HUDEP-2 (cell line): ENCODE measurements around the gene ABR.
"Not testable (repeated sequence)": the region's sequence is repeated elsewhere in the genome, so short reads cannot be mapped to it uniquely, and the experiment has no call there.

Source experiments
- DNase-seq, 76 experiments: peaks; one replicate each; lab custom pipeline; 2025; ENCODE audit not compliant: unreplicated experiment in 76 of 76; lab: John Stamatoyannopoulos, UW

The ABR gene

DNA sequence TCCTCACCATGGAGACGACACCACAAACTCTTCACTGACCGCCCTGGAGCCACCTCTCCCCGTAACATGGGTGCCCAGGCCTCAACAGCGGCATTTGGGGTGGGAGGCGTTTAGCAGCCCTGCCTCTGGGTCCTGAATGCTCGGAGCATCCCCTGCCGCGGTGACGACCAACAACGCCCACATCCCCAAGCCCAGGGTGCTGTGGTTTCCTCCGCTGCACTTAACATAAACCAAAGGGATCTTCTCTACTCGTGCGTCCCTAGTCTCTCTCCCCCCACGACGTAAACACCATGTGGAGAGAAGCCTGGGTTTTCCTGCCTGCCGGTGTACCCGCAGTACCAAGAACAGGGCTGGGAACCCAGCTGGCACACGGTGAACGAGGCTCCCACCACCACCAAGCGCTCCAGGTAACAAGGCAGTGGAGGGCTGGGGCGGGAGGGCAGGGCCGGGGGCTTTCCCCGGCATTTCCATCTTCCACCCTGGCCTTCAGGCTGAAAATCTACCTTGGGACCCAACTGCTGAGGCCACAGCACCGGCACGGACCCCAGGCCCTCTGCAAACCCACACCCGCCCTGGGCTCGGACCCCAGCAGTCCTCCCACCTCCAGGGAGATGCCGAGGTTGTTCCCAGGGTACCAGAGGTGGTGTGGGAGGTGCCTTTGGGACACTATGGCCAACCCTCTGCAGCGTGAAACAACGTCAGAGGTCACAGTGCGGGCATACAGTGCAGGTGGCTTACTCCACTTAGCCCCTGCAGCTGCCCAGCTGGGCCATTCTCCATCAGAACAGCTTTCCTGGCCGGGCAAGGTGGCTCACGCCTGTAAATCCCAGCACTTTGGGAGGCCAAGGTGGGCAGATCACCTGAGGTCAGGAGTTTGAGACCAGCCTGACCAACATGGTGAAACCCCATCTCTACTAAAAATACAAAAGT is 128.5 kb downstream of the ABR start:
- DNase-seq: no peak

DNA sequence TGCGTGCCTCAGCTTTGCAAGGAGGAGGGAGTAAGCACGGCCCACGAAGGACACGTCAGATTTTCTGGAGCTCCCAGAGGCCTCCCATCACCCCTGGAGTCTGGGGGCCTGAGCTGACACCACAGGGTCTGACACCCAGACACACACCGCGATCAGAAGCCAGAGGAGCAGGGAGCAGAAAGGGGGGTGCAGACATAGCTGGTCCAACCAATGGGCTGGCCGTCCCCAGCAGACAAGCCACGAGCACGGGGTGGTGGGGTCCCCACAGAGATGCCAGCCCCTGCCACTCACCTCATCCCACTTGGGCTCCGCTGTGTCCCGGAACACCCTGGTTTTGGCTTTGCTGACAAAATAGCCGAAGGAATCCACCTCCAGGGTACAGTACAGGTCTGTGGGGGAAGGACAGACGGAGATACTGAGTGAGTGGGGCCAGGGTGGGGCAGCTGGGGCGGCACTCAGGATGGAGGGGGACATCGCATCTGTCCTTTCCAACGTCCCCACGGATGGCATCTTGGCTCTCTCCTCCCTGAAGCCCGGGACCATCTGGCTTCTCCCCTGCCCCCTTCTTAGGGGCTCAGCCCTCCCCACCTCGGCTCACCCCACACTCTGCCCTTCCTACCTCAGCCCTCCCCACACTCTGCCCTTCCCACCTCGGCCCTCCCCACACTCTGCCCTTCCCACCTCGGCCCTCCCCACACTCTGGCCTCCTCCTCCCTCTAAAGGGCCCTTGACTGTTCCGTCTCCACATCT is 129.4 kb downstream of the ABR start:
- DNase-seq: no peak

DNA sequence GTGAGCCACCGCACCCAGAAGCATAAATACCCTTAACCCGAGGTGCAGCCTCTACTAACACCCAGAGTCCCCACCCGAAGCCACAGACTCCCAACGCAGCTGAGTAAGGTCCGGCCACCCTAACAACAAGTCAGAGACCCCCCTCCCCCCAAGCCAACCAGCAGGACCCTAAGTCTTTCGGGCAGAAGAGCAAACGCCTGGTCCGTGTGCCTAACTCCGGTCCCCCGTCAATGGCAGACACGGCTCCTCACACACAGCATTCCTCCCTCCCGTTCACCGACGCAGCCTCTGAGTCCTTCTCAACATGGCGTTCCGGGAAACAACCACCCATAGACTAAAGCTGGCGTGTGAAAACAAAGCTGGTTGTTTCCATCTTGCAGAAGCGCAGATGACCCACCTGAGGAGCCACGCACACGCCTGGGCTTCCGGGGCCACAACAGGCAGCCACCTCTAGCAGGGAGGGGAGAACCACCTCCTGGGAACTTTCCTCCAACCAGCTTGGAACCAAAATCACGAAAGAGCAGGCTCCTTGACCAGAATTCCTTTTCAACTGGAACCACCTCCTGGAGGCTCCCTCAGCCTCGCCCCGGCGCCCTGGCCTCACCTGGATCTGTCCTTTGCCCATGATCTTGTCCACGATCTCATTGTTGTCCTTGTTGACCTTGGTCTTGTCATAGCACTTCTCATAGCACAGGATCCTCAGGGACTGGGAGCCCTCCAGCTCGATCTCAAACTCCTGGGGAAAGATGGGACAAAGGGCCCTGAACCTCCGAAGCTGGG is 130.1 kb downstream of the ABR start:
- DNase-seq: no peak

DNA sequence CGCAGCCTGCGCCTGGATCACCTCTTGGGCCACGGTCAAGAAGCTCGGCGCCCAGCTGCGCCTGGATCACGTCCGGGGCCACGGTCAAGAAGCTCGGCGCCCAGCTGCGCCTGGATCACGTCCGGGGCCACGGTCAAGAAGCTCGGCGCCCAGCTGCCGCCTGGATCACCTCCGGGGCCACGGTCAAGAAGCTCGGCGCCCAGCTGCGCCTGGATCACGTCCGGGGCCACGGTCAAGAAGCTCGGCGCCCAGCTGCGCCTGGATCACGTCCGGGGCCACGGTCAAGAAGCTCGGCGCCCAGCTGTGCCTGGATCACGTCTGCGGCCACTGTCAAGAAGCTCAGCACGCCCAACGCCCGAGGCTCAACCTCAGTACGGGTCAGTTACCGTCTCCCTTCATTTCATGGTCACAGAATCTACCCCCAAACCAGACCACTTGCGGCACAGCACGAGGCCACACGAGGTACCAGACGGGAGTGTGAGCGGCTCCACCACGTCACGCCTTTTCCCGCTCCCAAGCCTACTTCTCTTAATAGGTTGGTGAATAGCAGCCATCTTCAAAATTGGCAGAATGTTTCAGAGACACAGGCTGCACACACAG is 131.2 kb downstream of the ABR start:
- DNase-seq: not testable (repeated sequence)

DNA sequence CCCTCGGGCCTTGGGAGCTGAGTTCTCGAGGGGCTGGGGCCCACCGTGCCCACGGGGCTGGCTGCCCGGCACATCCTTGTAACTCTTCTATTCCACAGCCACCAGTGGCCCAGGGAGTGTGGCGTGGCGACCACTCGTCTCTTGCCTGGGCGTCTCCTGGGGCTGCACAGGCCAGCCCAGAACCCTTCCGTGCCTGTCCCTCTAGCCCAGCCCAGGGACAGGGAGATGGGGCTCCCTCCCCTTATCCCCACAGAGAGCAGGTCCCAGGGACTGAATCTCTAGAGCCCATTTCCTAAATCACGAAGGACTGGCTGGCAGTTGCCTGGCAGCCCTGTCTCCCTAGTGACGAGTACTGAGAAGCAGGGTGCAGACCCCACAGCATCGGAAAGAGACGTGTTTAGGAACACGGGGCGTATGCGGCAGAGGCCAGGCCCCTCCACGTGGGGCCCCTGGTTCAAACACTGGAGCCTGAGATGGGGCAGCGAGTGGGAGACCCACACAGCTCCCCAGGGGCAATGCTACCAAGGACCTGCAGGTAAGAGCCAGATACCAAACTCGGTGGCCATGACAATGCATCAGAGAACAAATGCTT is 131.8 kb downstream of the ABR start:
- no peak for DNase-seq

DNA sequence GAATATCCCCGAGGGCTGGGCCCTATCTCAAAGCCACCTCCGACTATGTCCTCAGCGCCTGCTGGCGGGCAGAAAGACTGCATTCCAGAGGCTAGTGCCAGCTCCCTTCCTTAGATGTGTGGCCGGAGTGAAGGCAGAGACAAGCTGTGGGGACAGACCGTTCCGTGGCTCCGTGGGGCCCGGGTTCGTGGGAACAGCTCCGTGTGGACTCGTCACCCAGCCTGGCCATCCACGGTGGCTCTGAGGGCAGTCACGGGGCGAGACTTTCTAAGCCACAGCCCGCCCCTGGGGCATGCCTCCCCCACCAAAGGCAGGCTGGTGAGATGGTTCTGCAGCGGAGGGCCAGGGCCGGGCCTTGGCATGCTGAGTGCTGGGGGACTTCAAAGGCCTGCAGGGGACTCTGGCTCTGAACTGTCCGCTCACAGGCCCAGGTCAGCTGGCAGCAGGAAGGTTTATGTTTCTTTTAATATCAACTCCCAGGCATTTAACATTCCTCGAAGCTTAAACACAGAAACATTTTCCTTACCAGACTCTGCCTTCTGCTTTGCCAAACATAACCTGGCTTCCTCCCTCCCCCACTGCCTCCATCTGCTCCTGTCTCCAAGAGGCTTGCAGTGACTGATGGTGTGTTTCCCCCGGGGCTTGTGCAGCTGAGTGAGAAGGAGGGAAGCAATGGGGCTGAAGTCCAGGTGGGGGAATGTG is 132.5 kb downstream of the ABR start:
- DNase-seq: no peak

DNA sequence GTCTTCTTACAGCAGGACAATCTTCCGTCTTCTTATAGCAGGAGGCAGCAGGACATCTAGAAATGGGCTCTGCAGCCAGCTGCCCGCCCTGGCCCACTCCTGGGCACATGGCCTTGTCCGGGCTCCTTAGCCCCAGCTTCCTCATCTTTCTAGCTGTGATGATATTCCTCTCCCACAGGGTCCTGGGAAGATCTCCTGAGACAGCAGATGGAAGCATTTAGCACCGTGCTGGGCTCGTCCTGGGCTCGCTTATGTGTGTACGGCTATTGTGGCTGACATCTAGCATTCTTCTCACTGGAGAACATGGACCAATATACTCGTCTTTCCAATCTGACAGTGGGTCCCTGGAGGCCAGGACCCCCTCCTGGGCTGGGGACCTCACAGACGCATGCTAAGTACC is 134.3 kb downstream of the ABR start:
- DNase-seq: no peak

DNA sequence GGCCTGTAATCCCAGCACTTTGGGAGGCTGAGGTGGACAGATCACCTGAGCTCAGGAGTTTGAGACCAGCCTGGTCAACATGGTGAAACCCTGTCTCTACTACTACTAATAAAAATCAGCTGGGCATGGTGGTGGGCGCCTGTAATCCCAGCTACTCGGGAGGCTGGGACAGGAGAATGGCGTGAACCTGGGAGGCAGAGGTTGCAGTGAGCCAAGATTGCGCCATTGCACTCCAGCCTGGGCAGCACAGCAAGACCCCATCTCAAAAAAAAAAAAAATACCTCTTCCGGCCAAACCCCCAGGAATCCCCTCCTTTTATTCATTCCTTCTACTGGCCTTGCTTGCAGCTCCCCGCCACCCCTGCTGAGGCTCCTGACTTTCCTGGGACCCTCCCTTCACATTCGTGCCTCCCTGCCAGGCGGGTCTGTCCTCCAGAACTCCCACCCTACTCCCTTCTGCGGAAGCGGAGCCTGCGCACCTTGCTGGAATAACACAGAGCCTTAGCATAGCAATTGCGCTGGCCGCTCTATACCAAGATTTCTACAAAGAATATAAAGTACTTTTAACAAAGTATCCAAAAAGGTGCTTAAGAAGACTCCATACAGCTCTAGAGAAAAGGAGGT is 135.3 kb downstream of the ABR start:
- DNase-seq: not testable (repeated sequence)

DNA sequence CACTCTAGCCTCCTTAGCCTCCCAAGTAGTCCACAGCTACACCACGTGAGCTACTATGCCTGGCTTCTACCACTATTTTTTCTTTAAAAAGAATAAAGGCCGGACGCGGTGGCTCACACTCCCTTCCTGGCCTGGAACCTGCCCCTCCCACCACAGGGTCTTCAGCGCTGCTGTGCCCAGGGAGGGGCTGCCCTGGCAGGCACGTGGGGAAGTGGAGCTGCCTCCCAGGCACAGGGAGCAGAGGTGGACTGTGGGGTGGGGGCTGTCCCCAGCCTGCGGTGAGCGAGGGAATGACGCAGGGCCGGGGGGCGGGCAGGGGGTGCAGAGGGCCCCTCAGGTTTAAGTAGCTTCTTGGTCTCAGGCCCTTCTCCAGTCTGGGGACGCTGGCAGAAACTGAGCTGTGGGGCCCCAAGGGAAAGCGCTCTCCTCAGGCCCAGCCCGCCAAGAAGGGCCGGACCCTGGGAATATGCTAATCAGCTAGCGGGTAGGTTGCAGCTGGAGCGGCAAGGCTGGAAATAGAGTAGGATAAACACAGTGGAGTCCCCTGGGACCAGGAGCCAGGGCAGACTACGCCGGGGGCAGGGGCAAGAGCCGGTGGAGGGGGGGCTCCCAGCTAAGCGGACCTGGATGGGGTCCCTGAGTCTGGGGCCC is 136.1 kb downstream of the ABR start:
- no peak for DNase-seq

DNA sequence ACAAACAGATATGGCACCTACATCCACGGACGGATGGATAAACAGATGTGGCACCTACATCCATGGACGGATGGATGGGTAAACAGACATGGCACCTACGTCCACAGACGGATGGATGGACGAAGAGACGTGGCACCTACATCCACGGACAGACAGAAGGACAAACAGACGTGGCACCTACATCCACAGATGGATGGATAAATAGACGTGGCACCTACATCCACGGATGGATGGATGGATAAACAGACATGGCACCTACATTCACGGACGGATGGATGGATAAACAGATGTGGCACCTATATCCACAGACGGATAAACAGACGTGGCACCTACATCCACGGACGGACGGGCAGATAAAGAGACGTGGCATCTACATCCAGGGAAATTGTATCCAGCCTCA is 137.3 kb downstream of the ABR start:
- DNase-seq: no peak

DNA sequence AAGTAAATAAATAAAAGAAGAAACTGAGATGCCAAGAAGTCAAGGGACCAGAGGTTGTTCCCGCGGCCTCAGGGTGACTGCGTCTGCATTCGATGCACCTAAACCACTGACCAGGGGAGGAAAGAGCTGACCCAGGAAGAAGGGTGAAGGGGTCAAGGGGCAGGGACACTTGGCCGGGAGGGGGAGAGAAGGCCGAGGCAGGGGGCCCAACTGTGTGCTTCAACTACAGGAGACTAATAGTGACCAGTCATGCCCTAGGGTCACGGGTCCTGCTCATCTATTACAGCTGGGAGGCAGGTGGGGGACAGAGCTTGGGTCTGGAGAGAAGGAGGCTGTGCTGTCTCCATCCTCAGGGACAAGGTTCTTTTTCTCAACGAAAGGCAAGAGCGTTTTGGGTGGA is 138.0 kb downstream of the ABR start:
- no peak for DNase-seq

DNA sequence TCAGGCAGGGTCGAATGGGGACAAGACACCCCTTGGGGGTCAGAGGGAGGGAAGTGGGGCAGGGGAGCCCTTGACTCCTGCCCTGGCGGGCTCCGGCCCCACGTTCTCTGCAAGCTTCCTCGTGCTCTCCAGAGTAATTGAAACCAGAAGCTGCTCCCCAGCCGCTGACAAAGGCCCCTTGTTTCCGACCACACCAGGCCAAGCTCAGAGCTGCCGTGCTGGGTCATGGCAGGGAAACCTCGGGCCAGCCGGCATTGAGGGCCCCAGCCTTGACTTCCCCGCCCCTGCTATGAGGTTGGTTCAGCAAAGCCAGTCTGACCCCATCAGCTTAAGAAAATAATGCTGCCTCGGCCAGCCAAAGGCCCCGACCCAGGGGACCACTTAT is 139.6 kb downstream of the ABR start:
- no peak for DNase-seq

DNA sequence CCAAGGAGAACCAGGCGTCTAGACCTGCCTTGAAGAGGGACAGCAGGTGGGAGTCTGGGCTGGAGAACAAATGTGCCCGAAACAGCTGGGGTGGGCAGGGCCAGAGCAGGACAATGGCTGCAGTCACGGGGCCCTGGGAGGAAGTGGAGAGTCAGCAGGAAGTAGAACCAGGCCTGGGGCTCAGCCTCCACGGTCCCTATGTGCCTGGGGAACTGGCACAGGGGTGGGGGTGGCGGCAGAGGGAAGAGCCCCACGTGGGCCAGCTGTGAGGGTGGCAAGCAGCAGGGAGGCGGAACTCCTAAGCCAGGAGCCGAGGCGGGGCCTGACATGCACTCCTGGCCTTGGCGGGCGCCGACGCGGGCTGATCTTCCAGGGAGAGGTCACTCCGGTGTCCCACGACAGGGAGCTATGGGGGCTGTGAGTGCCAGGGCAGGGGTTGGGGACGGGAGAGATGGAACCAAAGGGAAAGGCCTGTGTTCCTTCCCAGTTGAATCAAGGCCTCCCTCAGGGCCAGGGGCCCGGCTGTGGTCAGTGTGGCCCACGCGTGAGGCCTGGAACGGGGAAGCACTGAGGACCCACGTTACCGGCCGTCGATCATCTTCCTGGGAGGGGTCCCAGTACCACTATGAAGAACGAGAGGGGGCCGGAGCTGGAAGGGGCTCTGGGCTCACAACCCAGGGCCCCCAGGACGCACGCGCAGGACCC is 140.1 kb downstream of the ABR start:
- no peak for DNase-seq

DNA sequence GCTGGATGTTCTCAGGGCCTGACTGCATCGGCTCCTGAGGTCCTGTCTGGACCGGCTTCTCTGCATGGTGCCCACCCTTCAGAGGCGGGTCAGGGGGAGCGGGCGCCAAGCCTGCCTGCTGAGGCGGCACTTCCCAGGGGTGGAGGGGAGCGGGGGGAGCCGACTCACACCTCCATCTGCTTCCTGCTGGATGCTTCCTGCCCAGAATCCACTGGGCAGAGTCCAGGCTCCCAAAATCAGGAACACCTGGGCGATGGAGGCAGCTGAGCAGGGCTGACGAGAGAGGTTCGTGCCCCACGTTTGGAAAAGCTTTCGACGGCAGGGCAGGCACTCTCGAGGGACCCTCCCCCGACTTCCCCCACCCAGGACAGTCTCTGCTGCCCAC is 140.7 kb downstream of the ABR start:
- no peak for DNase-seq

DNA sequence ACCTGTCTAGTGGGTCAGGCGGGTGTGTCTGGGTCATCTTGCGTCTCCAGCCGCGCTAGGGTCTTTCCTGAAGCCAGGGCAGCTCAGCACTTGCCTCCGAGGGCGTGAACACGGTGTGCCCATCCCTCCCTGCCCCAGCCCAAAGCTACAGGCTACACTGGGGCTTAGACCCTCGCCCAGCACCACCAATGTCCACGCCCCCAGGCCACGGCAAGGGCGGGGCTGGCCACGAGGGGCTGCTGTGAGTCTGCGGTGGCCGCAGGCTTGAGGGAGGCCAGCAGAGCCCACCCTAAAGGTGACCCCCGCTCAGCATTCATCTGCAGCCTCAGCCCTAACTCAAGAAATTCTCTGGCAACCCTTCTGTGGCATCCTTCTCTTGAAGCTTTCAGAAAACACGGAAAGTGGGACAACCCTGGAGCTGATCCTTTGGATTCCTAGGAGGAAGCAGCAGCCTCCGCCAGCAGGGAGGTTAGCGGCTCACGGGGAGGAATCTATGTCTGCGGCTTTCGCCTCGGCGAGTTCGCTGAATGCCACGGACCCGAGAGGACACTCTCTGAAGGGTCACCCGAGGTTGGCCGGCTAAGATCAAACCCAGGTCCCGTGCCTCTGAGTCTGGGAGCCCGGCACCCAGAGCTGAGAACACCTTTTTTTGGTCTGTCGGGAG is 141.2 kb downstream of the ABR start:
- no peak for DNase-seq

DNA sequence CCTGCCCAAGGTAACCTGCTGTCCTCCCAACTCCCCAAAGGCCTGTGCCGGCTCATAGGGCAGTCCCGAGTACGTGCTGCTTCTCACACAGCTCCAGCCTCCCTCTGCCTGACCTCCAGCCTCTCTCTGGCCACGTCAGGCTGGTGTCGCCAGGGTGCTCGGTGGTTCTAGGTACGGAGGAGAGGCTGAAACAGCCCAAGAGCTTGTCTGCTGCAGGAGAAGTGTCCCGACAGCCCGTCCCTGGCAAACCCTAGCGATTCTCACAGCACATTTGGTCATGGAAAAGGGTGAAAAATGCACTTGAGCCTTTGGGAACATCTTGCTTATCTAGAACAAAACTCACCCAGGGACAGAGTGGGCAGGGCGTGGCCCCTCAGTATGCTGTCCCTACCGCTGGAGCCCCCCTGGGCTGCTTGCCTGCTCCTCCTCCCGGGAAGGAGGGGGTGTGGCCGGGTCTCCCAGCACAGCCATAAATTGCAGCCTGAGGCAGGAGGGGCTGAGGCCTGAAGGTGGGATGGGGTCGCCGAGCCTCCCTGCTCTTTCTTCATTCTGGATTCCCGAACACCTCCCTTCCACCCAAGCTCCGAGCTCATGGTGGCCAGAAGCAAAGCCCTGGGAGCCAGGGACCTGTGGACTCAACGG is 142.4 kb downstream of the ABR start:
- no peak for DNase-seq

DNA sequence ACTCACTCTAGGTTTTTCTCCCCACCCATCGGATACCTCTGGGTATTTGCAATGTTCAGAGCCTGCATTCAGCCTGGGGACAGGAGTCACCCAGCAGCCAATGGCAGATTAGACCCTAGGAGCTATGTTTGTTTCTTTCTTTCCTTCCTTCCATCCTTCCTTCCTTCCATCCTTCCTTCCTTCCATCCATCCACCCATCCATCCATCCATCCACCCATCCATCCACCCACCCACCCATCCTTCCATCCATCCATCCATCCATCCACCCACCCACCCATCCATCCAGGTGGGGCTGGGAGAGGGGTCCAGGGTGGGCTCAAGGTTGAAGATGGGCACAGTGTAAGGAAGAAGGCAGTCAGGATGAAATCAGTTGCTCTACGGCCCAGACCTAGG is 142.9 kb downstream of the ABR start:
- DNase-seq: no peak
